Muscle layer of colon (tissue), 2 donors: ENCODE results near the gene ARHGAP23.

Experiments
- H3K27ac ChIP-seq: one replicate; pipeline ENCODE4 v1.7.0; 2013; ENCODE audit warnings: low read depth, mild to moderate bottlenecking, low read length, moderate library complexity
- H3K27me3 ChIP-seq, 2 donors: one replicate each; pipeline ENCODE4 v1.7.0; 2013; ENCODE audit warnings: low read length in 2 of 2, mild to moderate bottlenecking in 2 of 2; ENCODE audit not compliant: insufficient read depth in 2 of 2, control insufficient read depth in 1 of 2
- H3K36me3 ChIP-seq: one replicate; pipeline ENCODE4 v1.7.0; 2013; ENCODE audit warnings: mild to moderate bottlenecking, low read length; ENCODE audit not compliant: insufficient read depth
- H3K4me1 ChIP-seq: one replicate; pipeline ENCODE4 v1.7.0; 2013; ENCODE audit warnings: mild to moderate bottlenecking, low read length; ENCODE audit not compliant: insufficient read depth
- H3K4me3 ChIP-seq, 2 donors: one replicate each; pipeline ENCODE4 v1.7.0; 2013; ENCODE audit warnings: low read length in 2 of 2, low read depth in 1 of 2, mild to moderate bottlenecking in 1 of 2, moderate library complexity in 1 of 2
- H3K9ac ChIP-seq: one replicate; pipeline ENCODE4 v1.7.0; 2013; ENCODE audit warnings: low read length
- H3K9me3 ChIP-seq: one replicate; pipeline ENCODE4 v1.7.0; 2013; ENCODE audit warnings: mild to moderate bottlenecking, low read length
- donor health status: abdominal sarcoma.
- donor health status: Adenocarcinoma of cecum.

The ARHGAP23 gene

DNA sequence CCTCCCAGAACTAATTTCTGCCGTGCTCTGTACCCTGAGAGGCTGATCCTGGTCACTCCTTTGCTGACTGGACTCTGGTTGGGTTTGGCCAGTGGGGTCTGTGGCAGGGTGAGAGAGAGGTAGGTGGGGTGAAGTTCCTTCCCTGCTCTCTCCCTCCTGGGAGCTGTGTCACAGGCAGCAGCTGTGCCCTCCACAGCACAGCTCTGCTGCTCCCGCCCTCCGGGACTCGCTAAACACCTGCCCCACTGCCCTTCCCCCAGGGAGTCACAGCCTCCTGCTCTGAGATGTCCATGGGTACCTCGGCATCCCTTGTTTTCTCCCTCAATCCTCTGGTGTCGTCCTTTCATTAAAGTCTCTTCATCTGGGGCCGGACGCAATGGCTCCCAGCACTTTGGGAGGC is 111.1 kb downstream of the ARHGAP23 start:
- Histone ChIP-seq H3K9me3 (no peaks in the 10 kb centered on the region), H3K27ac (no peak overlapping the region), H3K9ac (no peak overlapping the region), H3K36me3 (no peaks in the 10 kb centered on the region), H3K4me3 (no peak overlapping the region), H3K27me3 (peaks cover 4 to 5% of the 10 kb centered on the region in 2 donors), H3K4me1 (no peaks in the 10 kb centered on the region)

DNA sequence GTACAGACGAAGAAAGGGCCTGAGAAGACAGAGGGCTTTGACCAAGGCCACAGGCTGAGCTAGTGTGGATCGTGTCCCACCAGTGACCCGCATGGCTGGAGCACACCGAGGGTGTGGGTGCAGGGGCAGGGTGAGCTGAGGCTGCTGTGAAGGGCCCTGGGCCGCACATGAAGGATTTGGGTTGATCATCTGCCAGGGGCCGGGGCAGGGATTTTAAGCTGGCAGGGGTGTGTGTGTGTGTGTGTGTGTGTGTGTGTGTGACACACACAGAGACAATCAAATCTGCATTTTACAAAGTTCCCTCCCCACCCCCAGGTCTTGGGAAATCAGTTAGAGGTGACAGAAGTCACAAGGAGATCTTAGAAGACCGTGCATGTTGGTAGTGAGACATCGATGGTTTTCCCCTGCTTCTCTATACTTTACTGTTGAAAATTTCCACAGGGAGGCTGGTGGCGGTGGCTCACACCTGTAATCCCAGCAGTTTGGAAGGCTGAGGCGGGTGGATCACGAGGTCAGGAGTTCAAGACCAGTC is 112.3 kb downstream of the ARHGAP23 start:
- Histone ChIP-seq H3K36me3 (no peaks in the 10 kb centered on the region), H3K4me1 (no peaks in the 10 kb centered on the region), H3K27me3 (peaks cover 0 to 5% of the 10 kb centered on the region in 2 donors), H3K4me3 (no peak overlapping the region), H3K27ac (no peak overlapping the region), H3K9ac (no peak overlapping the region), H3K9me3 (no peaks in the 10 kb centered on the region)

DNA sequence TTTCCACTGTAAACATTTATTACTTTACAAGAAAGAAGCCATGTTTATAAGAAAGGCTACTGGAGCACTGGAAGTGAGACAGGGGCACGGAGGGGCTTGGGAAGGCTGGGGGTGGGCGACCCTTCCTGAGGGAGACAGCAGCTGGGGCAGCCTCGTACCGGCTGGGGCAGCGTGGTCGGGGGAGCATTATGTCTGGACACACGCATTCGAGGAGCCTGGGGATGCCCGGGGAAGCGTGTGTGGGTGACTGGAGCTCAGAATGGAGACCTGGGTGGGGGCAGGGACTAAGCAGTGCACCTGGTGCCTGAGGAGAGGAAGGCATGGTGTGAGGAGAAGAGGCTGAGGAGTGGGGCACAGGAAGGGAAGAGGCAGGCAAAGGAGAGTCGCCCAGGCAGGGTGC is 113.0 kb downstream of the ARHGAP23 start:
- H3K9ac ChIP-seq: no peak overlapping the region
- no peak overlapping the region for H3K27ac ChIP-seq
- H3K27me3 ChIP-seq: peaks cover under 1 to 5% of the 10 kb centered on the region in 2 donors
- H3K9me3 ChIP-seq: no peaks in the 10 kb centered on the region
- H3K4me3 ChIP-seq: no peak overlapping the region
- no peaks in the 10 kb centered on the region for H3K4me1 ChIP-seq
- no peaks in the 10 kb centered on the region for H3K36me3 ChIP-seq

DNA sequence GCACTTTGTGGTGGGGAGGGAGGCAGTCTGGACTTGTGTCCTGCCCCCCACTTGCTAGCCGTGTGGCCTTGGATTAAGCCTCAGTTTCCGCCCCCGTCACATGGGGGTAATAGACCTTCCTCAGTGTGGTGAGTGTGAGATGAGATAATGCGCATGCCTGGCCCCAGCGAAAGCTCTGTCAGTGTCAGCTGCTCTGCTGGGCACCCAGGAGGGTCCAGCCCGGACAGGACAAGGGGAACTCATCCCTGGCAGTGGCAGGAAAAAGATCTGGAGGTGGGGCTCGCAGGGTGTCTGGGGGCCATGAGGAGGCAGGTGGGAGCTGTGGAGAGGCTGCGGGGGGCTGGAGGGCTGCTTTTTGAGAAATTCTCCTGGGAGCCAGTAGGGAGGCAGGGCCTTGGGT is 114.0 kb downstream of the ARHGAP23 start:
- Histone ChIP-seq H3K4me3 (no peak overlapping the region), H3K9ac (no peak overlapping the region), H3K27ac (no peak overlapping the region), H3K27me3 (peaks cover 0 to 4% of the 10 kb centered on the region in 2 donors), H3K9me3 (no peaks in the 10 kb centered on the region), H3K36me3 (no peaks in the 10 kb centered on the region), H3K4me1 (no peaks in the 10 kb centered on the region)

DNA sequence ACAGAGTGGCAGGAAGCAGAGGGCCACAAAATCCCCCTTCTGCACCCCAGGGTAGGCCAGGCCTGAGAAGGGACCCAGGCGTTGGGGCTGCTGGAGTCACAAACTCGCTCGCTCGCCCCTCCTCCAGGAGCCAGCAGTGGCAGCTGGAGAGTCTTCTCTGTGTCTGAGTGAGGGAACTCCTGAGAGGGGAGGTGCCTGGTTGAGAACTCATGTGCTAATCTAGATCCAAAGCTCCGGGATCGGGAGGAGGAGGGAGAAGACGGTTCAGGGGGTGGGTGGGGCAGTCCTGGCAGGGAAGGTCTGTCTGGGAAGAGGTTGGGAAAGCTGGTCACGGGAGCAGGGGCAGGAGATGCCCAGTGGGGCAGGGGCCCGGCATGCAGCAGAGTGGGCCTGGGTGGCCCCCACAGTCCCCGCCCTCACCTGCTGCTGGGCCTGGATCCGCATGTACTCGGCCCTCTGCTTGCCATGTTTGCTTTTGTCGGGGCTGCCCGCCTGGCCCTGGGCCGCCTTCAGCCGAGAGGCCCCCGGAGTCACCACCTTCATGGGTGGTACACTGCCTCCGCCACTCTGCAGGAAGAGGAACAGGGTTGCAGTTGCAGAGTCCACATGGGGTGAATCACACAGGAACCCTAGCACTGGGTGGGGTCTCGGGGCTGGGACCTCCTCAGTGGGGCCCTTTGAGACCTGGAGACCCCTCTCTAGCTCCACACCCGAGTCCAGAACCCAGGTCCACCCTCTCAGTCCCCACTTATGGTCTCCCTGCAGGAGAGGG is 115.3 kb downstream of the ARHGAP23 start:
- Histone ChIP-seq H3K4me1 (no peaks in the 10 kb centered on the region), H3K9ac (no peak overlapping the region), H3K4me3 (no peak overlapping the region), H3K9me3 (no peaks in the 10 kb centered on the region), H3K36me3 (no peaks in the 10 kb centered on the region), H3K27ac (no peak overlapping the region), H3K27me3 (peaks cover 0 to 4% of the 10 kb centered on the region in 2 donors)

DNA sequence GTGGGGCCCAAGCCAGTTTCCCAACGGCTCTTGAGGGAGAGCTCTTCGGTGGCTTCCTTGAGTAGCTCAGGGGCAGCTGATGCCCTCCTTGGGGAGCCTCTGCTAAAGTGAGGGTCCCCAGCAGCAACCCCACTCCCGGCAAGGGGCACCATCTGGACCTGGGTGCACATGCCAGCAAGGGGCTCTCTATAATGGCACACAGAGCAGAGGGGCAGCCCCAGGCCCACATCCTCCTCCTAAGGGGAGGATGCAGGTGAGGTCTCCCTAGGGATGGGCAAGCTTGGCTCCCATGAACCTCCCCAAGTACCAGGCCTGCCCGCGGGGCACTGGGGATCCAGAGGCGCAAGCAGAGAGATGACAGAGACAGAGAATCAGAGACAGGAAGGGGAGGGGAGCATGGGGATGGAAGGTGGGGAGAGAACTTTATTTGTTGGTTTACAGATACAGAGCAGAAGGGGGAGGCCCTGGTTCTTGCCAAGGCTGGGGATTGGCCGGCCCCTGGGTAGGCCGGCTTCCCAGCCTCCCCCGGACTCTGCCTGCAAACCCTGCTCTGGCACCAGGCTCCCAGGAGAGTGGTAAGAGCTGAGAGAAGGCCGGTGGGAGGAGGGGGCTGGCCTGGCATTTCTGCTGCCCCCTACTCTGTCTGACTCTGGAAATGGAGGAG is 116.0 kb downstream of the ARHGAP23 start:
- Histone ChIP-seq H3K4me3 (no peak overlapping the region), H3K36me3 (no peaks in the 10 kb centered on the region), H3K27me3 (peaks cover 0 to 4% of the 10 kb centered on the region in 2 donors), H3K4me1 (no peaks in the 10 kb centered on the region), H3K27ac (no peak overlapping the region), H3K9ac (no peak overlapping the region), H3K9me3 (no peaks in the 10 kb centered on the region)

DNA sequence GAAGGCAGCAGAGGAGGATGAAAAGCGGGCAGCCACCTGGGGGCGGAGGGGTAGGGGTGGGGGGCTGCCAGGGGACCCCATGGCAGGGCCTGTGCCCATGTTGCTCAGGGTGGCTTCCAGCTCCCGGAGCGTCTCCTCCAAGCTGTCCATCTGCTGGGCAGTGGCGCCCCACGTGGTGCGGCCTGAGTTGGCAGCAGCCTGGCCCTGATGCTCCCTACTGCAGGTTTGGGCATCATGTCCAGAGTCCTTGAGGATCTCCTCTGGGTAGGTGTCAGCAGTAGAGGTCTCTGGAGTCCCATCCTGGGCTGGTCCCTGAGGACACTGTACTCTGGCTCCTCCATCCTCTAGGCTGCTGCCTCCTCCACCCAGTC is 116.6 kb downstream of the ARHGAP23 start:
- peaks cover 0 to 4% of the 10 kb centered on the region in 2 donors for H3K27me3 ChIP-seq
- no peak overlapping the region for H3K4me3 ChIP-seq

DNA sequence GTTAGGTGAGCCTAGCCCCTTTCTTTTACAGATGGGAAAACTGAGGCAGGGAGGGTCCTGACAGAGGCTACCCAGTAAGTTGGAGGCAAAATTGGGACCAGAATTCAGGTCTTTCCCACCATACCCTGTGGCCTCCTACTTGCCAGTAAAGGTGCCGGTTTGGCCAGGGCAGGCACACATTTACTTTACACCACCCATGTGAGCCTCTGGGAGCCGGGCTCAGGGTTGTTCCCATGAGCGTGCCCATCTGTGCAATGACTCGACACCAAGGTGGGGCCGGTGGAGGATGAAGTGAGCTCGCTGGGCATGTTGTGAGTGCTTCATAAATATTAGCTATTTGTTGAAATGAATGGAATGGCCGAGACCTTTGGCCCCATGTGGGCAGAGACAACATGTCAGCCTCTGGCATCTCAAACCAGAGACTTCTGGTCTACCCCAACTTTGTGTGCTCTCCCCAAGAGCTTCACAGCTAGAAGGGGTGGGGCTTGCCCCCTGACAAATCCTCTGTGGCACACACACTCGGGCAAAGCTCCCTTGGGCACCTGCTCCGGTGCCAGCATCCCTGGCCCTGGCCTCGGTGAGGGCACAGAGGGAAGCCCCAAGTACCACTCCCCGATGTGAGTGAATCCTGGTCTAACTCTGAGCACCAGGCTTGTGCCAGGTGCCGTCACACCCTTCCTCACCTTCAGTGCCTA is 117.4 kb downstream of the ARHGAP23 start:
- no peaks in the 10 kb centered on the region for H3K4me1 ChIP-seq
- peaks cover 0 to 4% of the 10 kb centered on the region in 2 donors for H3K27me3 ChIP-seq
- no peaks in the 10 kb centered on the region for H3K36me3 ChIP-seq
- no peak overlapping the region for H3K4me3 ChIP-seq
- no peak overlapping the region for H3K27ac ChIP-seq
- H3K9ac ChIP-seq: no peak overlapping the region
- H3K9me3 ChIP-seq: no peaks in the 10 kb centered on the region

More for the DNA sequence above, 116.6 kb downstream of the ARHGAP23 start:
- no peaks in the 10 kb centered on the region for H3K9me3 ChIP-seq
- no peaks in the 10 kb centered on the region for H3K36me3 ChIP-seq
- H3K4me1 ChIP-seq: no peaks in the 10 kb centered on the region
- H3K9ac ChIP-seq: no peak overlapping the region
- H3K27ac ChIP-seq: no peak overlapping the region

DNA sequence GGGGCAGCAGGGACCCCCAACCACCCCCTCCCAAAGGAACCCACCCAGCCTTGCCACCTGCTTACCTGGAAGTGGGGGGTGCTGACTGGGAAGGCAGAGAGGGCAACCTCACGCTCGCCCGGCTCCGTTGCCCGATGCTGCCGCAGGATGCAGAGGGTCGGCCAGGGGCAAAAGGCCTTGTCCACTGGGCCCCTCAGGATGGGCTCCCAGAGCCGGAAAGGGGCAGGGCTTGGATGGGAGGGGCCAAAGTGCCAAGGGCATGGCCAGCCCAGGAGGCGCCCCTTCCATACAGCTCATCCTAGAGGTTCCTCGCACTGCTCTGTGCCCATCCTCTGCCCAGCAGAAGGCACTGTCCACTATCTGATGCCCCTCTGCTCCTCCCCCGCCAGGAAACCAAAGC is 118.1 kb downstream of the ARHGAP23 start:
- Histone ChIP-seq H3K9me3 (no peaks in the 10 kb centered on the region), H3K4me1 (no peaks in the 10 kb centered on the region), H3K4me3 (no peak overlapping the region), H3K27me3 (peaks cover 0 to 4% of the 10 kb centered on the region in 2 donors), H3K9ac (no peak overlapping the region), H3K36me3 (no peaks in the 10 kb centered on the region), H3K27ac (no peak overlapping the region)

DNA sequence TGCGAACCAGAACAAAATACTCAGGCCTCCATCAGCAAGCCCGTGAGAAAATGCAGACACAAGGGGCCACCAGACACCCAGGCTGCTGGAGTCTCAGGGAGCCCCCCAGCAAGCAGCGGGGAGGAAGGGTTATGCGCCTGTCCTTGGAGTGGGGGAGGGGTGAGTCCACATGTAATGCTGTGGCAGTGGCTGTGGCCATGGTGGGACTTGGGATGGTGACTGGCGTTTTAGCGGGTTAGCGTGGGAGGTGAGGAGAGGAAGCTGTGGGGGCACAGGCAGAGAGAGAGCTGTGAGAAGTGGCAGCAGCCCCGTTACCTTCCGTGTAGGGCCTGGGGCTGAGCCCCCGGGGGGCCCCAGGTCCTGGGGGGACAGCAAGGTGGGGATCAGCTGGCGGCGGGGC is 119.2 kb downstream of the ARHGAP23 start:
- H3K4me1 ChIP-seq: no peaks in the 10 kb centered on the region
- H3K36me3 ChIP-seq: no peaks in the 10 kb centered on the region
- no peak overlapping the region for H3K9ac ChIP-seq
- H3K27me3 ChIP-seq: peaks cover 0 to 4% of the 10 kb centered on the region in 2 donors
- H3K4me3 ChIP-seq: no peak overlapping the region
- no peak overlapping the region for H3K27ac ChIP-seq
- H3K9me3 ChIP-seq: no peaks in the 10 kb centered on the region

DNA sequence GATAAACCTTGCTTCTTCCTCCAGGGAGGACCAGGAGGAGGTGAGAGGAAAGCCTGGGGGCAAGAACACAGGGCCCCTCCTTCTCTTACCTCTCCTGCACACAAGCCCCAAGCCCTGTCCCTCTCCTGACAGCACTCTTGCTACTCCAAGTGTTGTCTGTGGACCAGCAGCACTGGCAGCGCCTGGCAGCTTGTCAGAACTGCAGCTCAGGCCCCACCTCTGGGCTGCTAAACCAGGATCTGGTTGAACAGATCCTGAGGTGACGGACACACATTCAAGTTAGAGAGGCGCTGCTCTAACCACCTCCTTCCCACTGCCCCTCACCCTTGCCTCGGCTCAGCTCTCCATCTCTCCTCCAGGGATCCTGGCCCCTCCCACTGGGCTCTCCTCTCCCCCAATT is 121.0 kb downstream of the ARHGAP23 start:
- Histone ChIP-seq H3K36me3 (no peaks in the 10 kb centered on the region), H3K4me3 (no peak overlapping the region), H3K4me1 (no peaks in the 10 kb centered on the region), H3K27ac (no peak overlapping the region), H3K27me3 (peaks cover 0 to 4% of the 10 kb centered on the region in 2 donors), H3K9me3 (no peaks in the 10 kb centered on the region), H3K9ac (no peak overlapping the region)
